Gastrocnemius medialis (tissue), 4 donors: ENCODE measurements around the gene LAP3.

Source experiments
- POLR2A ChIP-seq, 2 donors: fragments of 450-650 bp; IDR thresholded peaks; one replicate each; pipeline ENCODE4 v1.6.1; 2017; ENCODE audit warnings: antibody characterized with exemption in 2 of 2, mild to moderate bottlenecking in 2 of 2, moderate library complexity in 2 of 2
- TF ChIP-seq, protein P1 (sequence below), 5 experiments: fragments of 450-650 bp in 3 of 5; fragments of 200-600 bp in 2 of 5; sonication (generic) in 2 of 5; IDR thresholded peaks in 4 of 5; conservative IDR thresholded peaks in 1 of 5; 1 replicate in 4 of 5; 2 replicates in 1 of 5; pipeline ENCODE4 v1.5.1; 2016 to 2019; ENCODE audit warnings: antibody characterized with exemption in 5 of 5, mild to moderate bottlenecking in 3 of 5, moderate library complexity in 3 of 5

DNA sequence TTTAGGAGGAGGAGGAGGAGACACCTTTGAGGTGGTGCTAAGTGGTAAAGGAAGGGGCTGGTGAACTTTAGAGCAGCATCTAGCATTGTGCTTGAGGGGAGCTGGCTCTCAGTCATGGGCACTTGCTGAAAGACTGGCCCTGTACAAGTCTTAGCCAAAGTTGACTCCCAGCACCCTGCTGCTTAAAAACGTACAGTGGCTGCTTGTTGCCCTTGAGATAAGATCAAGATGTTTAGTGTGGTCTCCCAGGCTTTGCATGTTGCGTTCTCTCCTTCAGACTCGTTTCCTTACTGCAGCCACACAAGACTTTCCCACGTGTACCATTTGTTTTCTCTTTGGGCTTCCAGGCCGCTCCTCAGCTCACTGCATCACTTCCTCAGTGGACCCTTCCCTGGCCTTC is 39.3 kb downstream of the LAP3 start:
- TF ChIP-seq, protein P1, sequence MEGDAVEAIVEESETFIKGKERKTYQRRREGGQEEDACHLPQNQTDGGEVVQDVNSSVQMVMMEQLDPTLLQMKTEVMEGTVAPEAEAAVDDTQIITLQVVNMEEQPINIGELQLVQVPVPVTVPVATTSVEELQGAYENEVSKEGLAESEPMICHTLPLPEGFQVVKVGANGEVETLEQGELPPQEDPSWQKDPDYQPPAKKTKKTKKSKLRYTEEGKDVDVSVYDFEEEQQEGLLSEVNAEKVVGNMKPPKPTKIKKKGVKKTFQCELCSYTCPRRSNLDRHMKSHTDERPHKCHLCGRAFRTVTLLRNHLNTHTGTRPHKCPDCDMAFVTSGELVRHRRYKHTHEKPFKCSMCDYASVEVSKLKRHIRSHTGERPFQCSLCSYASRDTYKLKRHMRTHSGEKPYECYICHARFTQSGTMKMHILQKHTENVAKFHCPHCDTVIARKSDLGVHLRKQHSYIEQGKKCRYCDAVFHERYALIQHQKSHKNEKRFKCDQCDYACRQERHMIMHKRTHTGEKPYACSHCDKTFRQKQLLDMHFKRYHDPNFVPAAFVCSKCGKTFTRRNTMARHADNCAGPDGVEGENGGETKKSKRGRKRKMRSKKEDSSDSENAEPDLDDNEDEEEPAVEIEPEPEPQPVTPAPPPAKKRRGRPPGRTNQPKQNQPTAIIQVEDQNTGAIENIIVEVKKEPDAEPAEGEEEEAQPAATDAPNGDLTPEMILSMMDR (IDR thresholded peaks at IDR 0.05 in 4 of 5, conservative IDR thresholded peaks at IDR 0.05 in 1 of 5), result no peak
- TF ChIP-seq POLR2A (IDR thresholded peaks at IDR 0.05), result no peak
